IMR-90 (cell line): ENCODE data around the gene CLSTN3. TPM values are rescaled to one million over a fixed set of nuclear protein-coding genes. Genes with fewer than 3 reads are reported as not detected.

ENCODE experiments used
- ATAC-seq: fragments of 200-7000 bp; cut with Tn5 transposase; 2 replicates; pipeline ENCODE4 v1.9.1; 2020; ENCODE audit warnings: low read depth, mild to moderate bottlenecking, moderate library complexity
- BruUV-seq: library from RNA; stranded (reverse); fragments of 400-500 nt; replicated peaks from 2 replicates; lab custom pipeline; 2021; lab: Mats Ljungman, UMichigan
- CTCF ChIA-PET: fragments of 300-600 bp; formaldehyde crosslinking; extraction: SDS; loops from one replicate; lab custom pipeline; 2021; ENCODE audit warnings: antibody characterized with exemption; lab: Yijun Ruan, JAX
- POLR2A ChIA-PET: fragments of 300-600 bp; sonication (Branson Sonifier 250); formaldehyde crosslinking; loops from one replicate; lab custom pipeline; 2022; ENCODE audit warnings: antibody characterized with exemption; ENCODE audit not compliant: unreplicated experiment; lab: Charles Lee
- DNase-seq: peaks from one replicate; pipeline ENCODE4 v3.0.0; 2013
- H2AFZ ChIP-seq: replicated peaks from 2 replicates; pipeline ENCODE3; 2013; ENCODE audit warnings: low read length, mild to moderate bottlenecking; ENCODE audit not compliant: poor library complexity
- H2AK5ac ChIP-seq: 2 replicates; pipeline ENCODE4 v1.6.1; 2013; ENCODE audit warnings: low read depth, low read length, inconsistent platforms
- H2AK9ac ChIP-seq: replicated peaks from 2 replicates; pipeline ENCODE3; 2013; ENCODE audit warnings: mild to moderate bottlenecking, low read depth, low read length, moderate library complexity; ENCODE audit not compliant: poor library complexity
- H2BK120ac ChIP-seq: 2 replicates; pipeline ENCODE4 v1.6.1; 2013; ENCODE audit warnings: low read depth, low read length, inconsistent platforms
- H2BK15ac ChIP-seq: 3 replicates; pipeline ENCODE4 v1.6.1; 2013; ENCODE audit warnings: low read depth, low read length, inconsistent platforms
- H2BK20ac ChIP-seq: 2 replicates; pipeline ENCODE4 v1.6.1; 2013; ENCODE audit warnings: low read depth, mild to moderate bottlenecking, inconsistent platforms, low read length, moderate library complexity
- H2BK5ac ChIP-seq: 2 replicates; pipeline ENCODE4 v1.6.1; 2013; ENCODE audit warnings: mild to moderate bottlenecking, low read depth, low read length, inconsistent platforms; ENCODE audit not compliant: poor library complexity, severe bottlenecking
- H3K14ac ChIP-seq: replicated peaks from 2 replicates; pipeline ENCODE4 v1.6.1; 2013; ENCODE audit warnings: low read depth, low read length, inconsistent platforms
- H3K18ac ChIP-seq: 2 replicates; pipeline ENCODE4 v1.6.1; 2013; ENCODE audit warnings: low read depth, low read length, control low read depth
- H3K23ac ChIP-seq: 2 replicates; pipeline ENCODE4 v1.6.1; 2013; ENCODE audit warnings: low read depth, low read length, inconsistent platforms
- H3K27ac ChIP-seq: 2 replicates; pipeline ENCODE4 v1.5.1; 2013; ENCODE audit warnings: mild to moderate bottlenecking, control low read depth, low read length; ENCODE audit not compliant: insufficient read depth
- H3K27me3 ChIP-seq: 2 replicates; pipeline ENCODE4 v1.6.1; 2013; ENCODE audit warnings: low read length; ENCODE audit not compliant: control insufficient read depth, insufficient read depth
- H3K36me3 ChIP-seq: 2 replicates; pipeline ENCODE4 v1.6.1; 2013; ENCODE audit warnings: low read length, mixed read lengths; ENCODE audit not compliant: control insufficient read depth, insufficient read depth
- H3K4ac ChIP-seq: 2 replicates; pipeline ENCODE4 v1.6.1; 2013; ENCODE audit warnings: low read depth, low read length, inconsistent platforms
- H3K4me1 ChIP-seq: 2 replicates; pipeline ENCODE4 v1.6.1; 2013; ENCODE audit warnings: low read length, mixed read lengths; ENCODE audit not compliant: control insufficient read depth, insufficient read depth
- H3K4me2 ChIP-seq: 2 replicates; pipeline ENCODE4 v1.6.1; 2013; ENCODE audit warnings: low read depth, mild to moderate bottlenecking, control low read depth, low read length, moderate library complexity
- H3K4me3 ChIP-seq: 2 replicates; pipeline ENCODE4 v1.5.1; 2013; ENCODE audit warnings: low read depth, mild to moderate bottlenecking, control low read depth, low read length, moderate library complexity; ENCODE audit not compliant: insufficient read depth
- H3K56ac ChIP-seq: 2 replicates; pipeline ENCODE4 v1.6.1; 2013; ENCODE audit warnings: low read length, inconsistent platforms; ENCODE audit not compliant: insufficient read depth; ENCODE audit errors: extremely low read depth
- H3K79me1 ChIP-seq, 2 experiments: 2 replicates each; pipeline ENCODE4 v1.6.1; 2013; ENCODE audit warnings: low read length in 2 of 2, inconsistent platforms in 1 of 2, low read depth in 1 of 2
- H3K9ac ChIP-seq: 2 replicates; pipeline ENCODE4 v1.6.1; 2013; ENCODE audit warnings: low read depth, low read length, control low read depth
- H3K9me1 ChIP-seq: 2 replicates; pipeline ENCODE4 v1.6.1; 2013; ENCODE audit warnings: low read length, inconsistent platforms; ENCODE audit not compliant: insufficient read depth
- H3K9me3 ChIP-seq: 2 replicates; pipeline ENCODE4 v1.6.1; 2013; ENCODE audit warnings: low read length; ENCODE audit not compliant: control insufficient read depth, insufficient read depth
- H4K20me1 ChIP-seq: 2 replicates; pipeline ENCODE4 v1.6.1; 2013; ENCODE audit warnings: low read length, inconsistent platforms; ENCODE audit not compliant: insufficient read depth
- H4K5ac ChIP-seq: 2 replicates; pipeline ENCODE4 v1.6.1; 2013; ENCODE audit warnings: mild to moderate bottlenecking, low read depth, low read length, control low read depth
- H4K8ac ChIP-seq, 2 experiments: 2 replicates each; pipeline ENCODE4 v1.6.1; 2013; ENCODE audit warnings: low read depth in 2 of 2, low read length in 2 of 2, control low read depth in 1 of 2, inconsistent platforms in 1 of 2
- H4K91ac ChIP-seq: 2 replicates; pipeline ENCODE4 v1.6.1; 2013; ENCODE audit warnings: low read depth, low read length, inconsistent platforms; ENCODE audit not compliant: insufficient read depth
- BHLHE40 ChIP-seq: fragments of 150-350 bp; IDR thresholded peaks from 2 replicates; pipeline ENCODE4 v1.6.1; 2016; ENCODE audit warnings: mild to moderate bottlenecking, low read depth, low read length
- ELK1 ChIP-seq: fragments of 150-350 bp; IDR thresholded peaks from 2 replicates; pipeline ENCODE4 v1.6.1; 2016; ENCODE audit warnings: low read depth, mild to moderate bottlenecking, low read length, moderate library complexity, borderline replicate concordance
- FOS ChIP-seq: fragments of 150-350 bp; IDR thresholded peaks from 2 replicates; pipeline ENCODE4 v1.6.1; 2016; ENCODE audit warnings: low read depth, low read length
- MXI1 ChIP-seq: IDR thresholded peaks from 2 replicates; pipeline ENCODE4 v1.6.1; 2012; ENCODE audit warnings: low read depth, mild to moderate bottlenecking, low read length, moderate library complexity, borderline replicate concordance
- NFE2L2 ChIP-seq: fragments of 150-350 bp; IDR thresholded peaks from 2 replicates; pipeline ENCODE4 v1.6.1; 2016; ENCODE audit warnings: low read depth, mild to moderate bottlenecking, low read length
- POLR2A ChIP-seq: IDR thresholded peaks from 2 replicates; pipeline ENCODE4 v1.6.1; 2012; ENCODE audit warnings: mild to moderate bottlenecking, low read depth, low read length
- RFX5 ChIP-seq: IDR thresholded peaks from 2 replicates; pipeline ENCODE4 v1.8.0; 2012; ENCODE audit warnings: low read depth, mild to moderate bottlenecking, low read length, moderate library complexity
- SMC3 ChIP-seq: fragments of 150-350 bp; IDR thresholded peaks from 2 replicates; pipeline ENCODE4 v1.6.1; 2016; ENCODE audit warnings: low read depth, mild to moderate bottlenecking, antibody characterized with exemption, low read length, moderate library complexity
- WGBS, 2 experiments: methylation state at CpG; one replicate each; pipeline versions ENCODE4 v1.1.5 to v1.1.7; 2013; ENCODE audit warnings: missing lambda C conversion rate in 2 of 2; ENCODE audit not compliant: insufficient read length in 1 of 2; ENCODE audit errors: extremely low coverage in 2 of 2; 5-methylcytosine and 5-hydroxymethylcytosine counted together
- dilution Hi-C: fragments of 300-500 bp; cut with HindIII; formaldehyde crosslinking; loops from one replicate; pipeline ENCODE4 v1.14.3; 2018; ENCODE audit warnings: low sequenced_read_pairs; ENCODE audit not compliant: unreplicated experiment
- in situ Hi-C: fragments of 300-500 bp; cut with MboI; formaldehyde crosslinking; loops from 3 replicates; pipeline ENCODE4 v1.14.3; 2019; ENCODE audit warnings: low sequenced_read_pairs, inconsistent platforms, mixed read lengths
- intact Hi-C: fragments of 100-400 bp; cut with micrococcal nuclease; formaldehyde crosslinking; loops from 2 replicates; pipeline ENCODE4 v1.10.0; 2022
- polyA plus RNA-seq, 3 experiments: library from polyadenylated mRNA; depleted of rRNA; stranded (reverse); fragments of >200 nt; gene quantifications; 2 replicates each; pipeline ENCODE4 v1.2.3, GENCODE V29; 2012; ENCODE audit warnings: low replicate concordance in 1 of 3
- total RNA-seq: library from RNA; depleted of rRNA; stranded (reverse); fragments of >200 nt; gene quantifications from 2 replicates; pipeline ENCODE4 v1.2.3, GENCODE V29; 2012

CLSTN3 gene
- total and polyA plus RNA-seq, 2 of the 4 experiments (the other 2 are of a cell fraction): 4.1 to 16.4 TPM

- no peak overlapping the region for H4K8ac ChIP-seq
- ChIA-PET POLR2A (no interaction called here), CTCF (no interaction called here)
- no peak overlapping the region for H3K9ac ChIP-seq
- no peak overlapping the region for H3K56ac ChIP-seq
- intact Hi-C loops: no loop called here
- no peak overlapping the region for H3K23ac ChIP-seq
- H3K4me3 ChIP-seq: no peak overlapping the region
- no peak overlapping the region for H2AK5ac ChIP-seq
- no peak overlapping the region for H2BK15ac ChIP-seq
- no peak overlapping the region for H3K18ac ChIP-seq
- no peak overlapping the region for H2BK20ac ChIP-seq
- dilution Hi-C loops: no loop called here
- peaks cover 4% of the 10 kb centered on the region; the same call in 1 of the 2 replicates for H3K4me1 ChIP-seq
- peaks cover 4% of the 10 kb centered on the region for H4K20me1 ChIP-seq
- in situ Hi-C loops: no loop called here
- DNase-seq (no peak), ATAC-seq (peak; percentile 24)
- TF ChIP-seq RFX5: no peak
- TF ChIP-seq BHLHE40: no peak
- no peak for TF ChIP-seq FOS
- no peak for TF ChIP-seq ELK1
- TF ChIP-seq POLR2A: no peak
- no peak for TF ChIP-seq MXI1
- no peak for TF ChIP-seq SMC3
- TF ChIP-seq NFE2L2: no peak
- no peak overlapping the region for H2BK5ac ChIP-seq
- H2AK9ac ChIP-seq: no peak overlapping the region
- H3K4me2 ChIP-seq: no peak overlapping the region
- H4K5ac ChIP-seq: no peak overlapping the region
- H2AFZ ChIP-seq: no peak overlapping the region
- no peak overlapping the region for H3K27ac ChIP-seq
- no TSS peak for BruUV-seq
- 86% methylated on average over 2 of the region's 10 CpGs; no CpG with 5 or more reads in 1 of the 2 experiments for WGBS, 2 experiments
- H2BK120ac ChIP-seq: no peak overlapping the region
- H3K36me3 ChIP-seq: peaks cover 26% of the 10 kb centered on the region
- peaks cover 14% of the 10 kb centered on the region; the same call in 1 of the 2 replicates for H3K9me1 ChIP-seq
- no peaks in the 10 kb centered on the region for H3K9me3 ChIP-seq
- H4K91ac ChIP-seq: no peak overlapping the region
- H3K27me3 ChIP-seq: no peaks in the 10 kb centered on the region
- peaks cover 14 to 22% of the 10 kb centered on the region in 2 experiments for H3K79me1 ChIP-seq
- no peak overlapping the region for H3K14ac ChIP-seq
- H3K4ac ChIP-seq: no peak overlapping the region
Measured at GRCh38 chr12:7101694-7102131, 28.5 kb upstream of the CLSTN3 start.
